ENCODE measurements around the gene ZFYVE9.
"Not testable (repeated sequence)": the region's sequence is repeated elsewhere in the genome, so short reads cannot be mapped to it uniquely, and the experiment has no call there.

Gene ZFYVE9

DNA sequence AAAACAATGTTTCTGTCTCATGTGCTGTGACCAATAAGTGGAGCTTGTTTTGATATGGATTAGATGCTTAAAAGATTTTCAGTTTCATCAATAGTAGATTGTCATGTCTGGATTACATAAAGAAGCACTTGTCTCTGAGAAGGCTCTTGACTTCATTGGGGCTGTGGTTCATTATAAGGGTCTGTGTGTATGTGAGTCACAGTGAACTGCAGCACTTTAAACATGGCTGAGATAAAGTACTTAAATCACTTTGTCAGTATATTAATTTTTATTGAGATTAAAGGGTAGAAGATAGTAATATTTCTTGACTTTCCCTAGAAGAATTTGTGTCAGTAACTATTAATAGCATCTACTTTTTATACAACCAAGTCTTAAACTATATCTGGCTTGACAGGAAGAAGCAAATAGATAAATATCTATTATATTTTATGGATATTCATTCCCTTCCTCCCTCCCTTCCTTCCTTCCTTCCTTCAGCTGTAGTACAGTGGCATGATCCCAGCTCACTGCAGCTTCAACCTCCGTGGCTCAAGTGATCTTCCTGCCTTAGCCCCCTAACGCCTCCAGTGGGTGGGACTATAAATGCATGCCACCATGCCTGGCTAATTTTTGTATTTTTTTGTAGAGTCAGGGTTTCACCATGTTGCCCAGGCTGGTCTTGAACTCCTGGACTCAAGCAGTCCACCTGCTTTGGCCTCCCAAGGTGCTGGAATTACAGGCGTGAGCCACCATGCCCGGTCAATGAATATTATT, 48.8 kb downstream of the ZFYVE9 start:
- DNase-seq: no peak

DNA sequence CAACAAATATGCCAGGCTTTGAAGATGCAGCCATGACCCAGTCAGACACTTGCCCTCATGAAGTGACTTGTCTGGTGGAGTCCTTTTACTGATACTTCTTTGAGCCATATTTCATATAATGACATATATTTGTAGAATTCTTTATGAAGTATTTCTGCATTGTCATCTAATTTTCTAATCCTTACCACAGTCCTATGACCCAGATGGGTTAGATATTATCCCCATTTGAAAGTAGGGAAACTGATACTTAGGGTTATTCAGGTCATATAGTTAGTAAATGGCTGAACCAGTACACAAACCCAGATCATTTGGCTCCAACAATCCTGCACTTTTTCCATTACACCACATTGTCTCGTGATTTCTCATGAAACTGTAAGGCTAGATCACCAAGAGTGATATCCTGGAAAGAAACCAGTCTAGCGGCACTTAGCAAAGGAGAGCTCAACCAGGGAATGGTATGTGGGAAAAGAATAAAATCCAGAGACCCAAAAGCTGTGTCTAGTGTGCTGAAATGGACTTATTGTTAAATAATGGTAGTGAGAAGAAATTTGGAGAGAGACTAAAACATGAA, 49.6 kb downstream of the ZFYVE9 start:
- no peak for DNase-seq

DNA sequence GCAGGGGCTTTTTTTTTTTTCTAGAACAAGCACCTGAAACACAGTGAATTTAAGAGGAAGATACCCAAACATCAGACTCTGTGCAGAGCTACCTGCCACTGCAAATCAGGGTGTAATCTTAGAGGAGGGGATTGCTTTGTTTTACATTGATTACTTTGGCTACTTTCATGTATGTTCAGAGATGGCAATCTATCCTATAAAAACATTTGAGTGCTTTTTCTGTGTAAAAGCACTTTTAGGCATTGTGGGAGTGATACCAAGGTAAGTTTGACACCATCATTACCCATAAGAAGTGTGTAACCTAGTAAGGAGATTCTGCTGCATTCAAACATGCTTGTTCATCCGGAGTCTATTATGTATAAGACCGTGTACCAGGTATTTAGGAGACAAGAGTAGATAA, 50.1 kb downstream of the ZFYVE9 start:
- DNase-seq: no peak

DNA sequence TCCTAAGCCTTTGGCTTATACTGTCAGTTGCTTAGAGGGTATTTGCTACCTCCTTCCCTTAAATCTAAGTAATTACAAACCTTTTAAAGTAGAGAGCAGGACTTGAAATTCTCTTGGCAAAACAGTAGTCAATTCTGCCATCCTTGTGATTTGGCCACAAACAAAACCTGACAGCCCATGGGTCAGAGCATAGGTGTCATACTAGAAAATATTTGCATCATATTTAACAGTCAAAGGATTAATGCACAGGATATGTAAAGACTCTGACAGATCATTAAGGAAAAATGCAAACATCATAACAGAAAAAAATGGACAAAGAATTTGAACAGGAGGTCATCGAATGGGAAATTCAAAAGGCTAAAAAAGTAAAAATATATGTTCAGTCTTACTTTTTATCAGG, 50.5 kb downstream of the ZFYVE9 start:
- no peak for DNase-seq

DNA sequence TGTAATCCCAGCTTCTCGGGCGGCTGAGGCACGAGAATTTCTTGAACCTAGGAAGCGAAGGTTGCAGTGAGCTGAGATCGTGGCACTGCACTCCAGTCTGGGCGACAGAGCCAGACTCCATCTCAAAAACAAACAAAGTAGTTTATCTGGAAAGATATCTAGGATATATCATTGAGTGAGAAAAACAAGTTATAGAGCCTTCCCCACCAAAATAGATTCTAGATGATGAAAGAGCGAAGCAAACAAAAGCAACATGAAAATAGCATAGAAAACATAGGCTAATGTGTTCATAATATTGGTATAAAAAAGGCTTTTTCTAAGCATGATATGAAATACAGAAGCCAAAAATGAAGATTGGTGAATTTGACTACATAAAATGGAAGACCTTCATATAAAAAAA, 52.1 kb downstream of the ZFYVE9 start:
- no peak for DNase-seq

DNA sequence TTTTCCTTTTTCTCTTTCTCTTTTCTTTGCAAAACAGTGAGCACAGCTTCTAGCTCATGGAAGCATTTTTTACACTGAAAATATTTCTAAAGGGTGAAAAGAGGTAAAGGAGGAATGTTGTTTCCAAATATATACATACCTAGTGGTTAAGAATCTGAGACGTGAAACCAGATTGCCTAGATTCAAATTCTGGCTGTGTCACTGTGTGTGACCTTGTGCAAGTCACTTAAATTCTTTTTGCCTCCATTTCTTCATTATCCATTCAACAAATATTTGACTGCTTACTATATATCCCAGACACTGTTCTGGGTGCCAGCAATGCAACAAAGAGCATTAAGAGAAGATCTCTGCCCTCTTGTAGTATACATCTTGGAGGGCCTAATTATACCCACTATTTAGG, 53.3 kb downstream of the ZFYVE9 start:
- DNase-seq: no peak

DNA sequence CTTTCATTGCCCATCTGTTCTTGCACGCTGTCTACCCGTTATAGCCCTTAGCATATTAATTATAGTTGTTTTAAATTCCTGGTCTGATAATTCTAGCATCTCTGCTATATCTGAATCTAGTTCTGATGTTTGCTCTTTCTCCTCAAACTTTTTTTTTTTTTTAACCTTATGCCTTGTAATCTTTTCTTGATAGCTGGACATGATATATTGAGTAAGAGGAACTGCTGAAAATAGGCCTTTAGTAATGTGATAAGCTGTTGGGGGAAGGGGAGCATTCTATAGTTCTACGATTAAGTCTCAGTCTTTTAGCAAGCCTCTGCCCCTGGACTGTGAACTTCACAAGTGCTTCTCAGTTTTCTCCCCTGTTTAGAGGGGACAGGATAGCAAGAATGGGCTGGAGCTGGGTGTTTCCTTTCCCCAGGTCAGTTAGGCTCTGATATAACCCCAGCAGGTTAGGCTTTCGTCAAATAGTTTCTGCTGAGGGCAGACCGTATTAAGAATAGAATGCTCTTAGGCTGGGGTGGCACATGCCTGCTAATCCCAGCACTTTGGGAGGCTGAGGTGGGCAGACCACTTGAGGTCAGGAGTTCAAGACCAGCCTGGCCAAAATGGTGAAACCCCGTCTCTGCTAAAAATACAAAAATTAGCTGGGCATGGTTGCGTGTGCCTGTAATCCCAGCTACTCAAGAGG, 62.2 kb downstream of the ZFYVE9 start:
- no peak for DNase-seq

DNA sequence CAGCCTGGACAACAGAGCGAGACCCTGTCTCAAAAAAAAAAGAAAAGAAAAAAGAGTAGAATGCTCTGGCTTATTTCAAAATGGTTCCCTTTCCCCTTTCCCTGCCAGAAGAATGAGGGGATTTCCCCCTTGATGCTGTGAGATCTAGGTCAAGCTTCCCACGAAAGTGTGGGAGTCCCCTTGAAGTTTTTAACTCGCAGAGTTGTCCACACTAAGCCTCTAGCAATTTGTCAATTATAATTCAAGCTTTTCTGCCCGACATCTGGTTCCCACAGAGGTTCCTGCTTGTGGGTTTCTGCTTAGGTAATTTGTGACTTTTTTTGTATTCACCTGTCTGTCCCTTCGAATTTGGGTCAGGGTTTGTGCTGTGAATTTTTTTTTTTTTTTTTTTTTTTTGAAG, 62.8 kb downstream of the ZFYVE9 start:
- DNase-seq: no peak

DNA sequence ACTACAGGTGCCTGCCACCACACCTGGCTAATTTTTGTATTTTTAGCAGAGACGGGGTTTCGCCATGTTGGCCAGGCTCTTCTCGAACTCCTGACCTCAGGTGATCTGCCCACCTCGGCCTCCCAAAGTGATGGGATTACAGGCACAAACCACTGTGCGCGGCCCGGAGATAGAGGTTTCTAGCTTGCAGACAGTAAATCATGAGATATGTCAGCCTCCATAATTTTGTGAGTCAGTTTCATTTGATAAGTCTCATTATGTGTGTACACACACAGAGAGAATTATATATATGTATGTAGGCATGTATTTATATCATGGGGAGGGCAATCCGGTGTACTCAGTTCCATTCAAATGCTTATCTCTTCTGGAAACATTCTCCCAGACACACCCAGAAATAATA, 64.8 kb downstream of the ZFYVE9 start:
- DNase-seq: not testable (repeated sequence)

DNA sequence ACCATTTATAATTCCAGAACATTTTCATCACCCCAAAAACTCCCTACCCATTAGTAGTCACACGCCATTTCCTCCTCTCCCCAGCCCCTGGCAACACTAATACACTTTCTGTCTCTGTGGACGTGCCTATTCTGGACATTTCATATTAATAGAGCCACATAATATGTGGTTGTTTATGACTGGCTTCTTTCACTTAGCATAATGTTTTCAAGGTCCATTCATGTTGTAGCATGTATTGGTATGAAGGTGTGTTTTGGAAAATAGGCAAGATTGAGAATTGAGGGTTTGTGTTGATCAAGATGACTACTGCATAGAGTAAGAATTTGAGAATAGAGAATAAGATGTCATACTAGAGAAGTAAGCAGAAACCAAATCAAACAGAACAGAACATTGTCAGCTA, 67.5 kb downstream of the ZFYVE9 start:
- DNase-seq: no peak

DNA sequence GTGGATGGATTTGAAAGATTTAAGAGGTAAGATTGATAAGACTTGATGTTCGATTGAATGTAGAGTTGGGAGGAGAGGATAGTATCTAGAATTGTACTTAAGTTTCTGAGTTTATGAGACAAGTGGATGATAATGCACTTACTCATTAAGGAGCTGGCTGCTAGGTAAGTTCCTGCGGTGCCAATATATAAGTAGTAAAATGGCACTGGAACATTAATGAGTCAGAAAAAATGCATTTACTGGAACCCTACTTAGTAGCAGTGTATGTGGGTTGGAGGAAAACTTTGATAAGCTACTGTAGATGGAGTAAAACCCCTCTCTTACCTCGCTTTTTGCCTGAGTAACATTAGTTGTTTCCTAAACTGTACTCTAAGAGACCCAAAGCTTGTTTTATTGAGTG, 68.2 kb downstream of the ZFYVE9 start:
- DNase-seq: no peak

DNA sequence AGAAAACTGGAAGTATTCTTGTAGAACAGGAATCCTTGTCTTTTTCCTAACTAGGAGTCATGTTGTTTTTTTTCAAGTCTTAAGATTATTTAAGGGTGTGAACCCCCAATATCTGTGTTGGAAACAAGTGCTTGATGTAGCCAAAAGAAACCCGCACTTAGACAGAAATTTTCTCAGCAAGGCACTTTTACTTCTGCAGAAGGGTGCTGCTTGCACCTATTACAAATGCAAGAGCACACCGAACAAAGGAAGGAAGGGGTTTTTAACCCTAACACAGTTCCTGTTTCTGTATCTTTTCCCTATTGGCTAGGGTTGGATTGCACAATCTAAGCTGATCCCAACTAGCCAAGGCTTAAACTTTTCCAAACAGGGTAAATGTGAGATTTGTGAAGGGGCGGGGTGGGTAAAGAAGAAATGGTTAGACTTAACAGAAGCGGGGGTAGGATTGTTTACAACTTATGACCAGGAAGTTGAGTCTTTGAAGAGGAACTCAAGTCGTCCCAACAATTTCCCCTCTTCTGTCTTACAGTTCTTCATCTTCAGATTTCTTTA, 75.1 kb downstream of the ZFYVE9 start:
- DNase-seq: no peak

DNA sequence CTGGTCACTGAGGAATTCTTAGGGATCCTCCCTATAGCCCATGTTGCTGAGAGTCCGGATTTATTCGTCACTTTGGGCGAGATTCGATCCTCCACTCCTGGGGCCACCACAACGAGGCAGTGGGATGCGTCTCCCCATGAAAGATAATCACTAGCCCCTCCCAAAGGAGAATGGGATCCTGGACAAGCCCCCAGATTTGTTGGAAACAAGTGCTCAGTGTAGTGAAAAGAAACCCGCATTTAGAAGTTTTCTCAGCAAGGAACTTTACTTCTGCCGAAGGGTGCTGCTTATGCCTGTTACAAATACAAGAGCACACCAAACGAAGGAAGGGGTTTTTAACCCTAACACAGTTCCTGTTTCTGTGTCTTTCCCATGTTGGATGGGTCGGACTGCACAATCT, 83.3 kb downstream of the ZFYVE9 start:
- DNase-seq: no peak

DNA sequence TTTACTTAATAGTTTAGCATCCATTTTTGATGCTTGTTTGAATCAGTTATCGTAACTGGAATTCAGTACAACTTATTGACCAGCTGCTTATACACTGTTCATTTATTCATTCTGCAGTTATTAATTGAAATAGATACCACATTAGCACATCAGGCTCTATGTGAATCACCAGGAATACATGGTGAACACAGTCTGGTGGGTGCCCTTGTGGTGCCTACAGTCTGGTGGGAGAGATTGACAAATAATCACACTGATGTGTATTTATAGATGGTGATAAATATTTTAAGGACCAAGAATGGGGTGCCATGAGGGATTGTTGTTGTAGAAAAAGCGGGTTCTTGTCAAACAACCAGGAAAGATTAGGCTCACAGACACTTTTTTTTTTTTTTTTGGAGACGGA, 87.6 kb downstream of the ZFYVE9 start:
- no peak for DNase-seq

DNA sequence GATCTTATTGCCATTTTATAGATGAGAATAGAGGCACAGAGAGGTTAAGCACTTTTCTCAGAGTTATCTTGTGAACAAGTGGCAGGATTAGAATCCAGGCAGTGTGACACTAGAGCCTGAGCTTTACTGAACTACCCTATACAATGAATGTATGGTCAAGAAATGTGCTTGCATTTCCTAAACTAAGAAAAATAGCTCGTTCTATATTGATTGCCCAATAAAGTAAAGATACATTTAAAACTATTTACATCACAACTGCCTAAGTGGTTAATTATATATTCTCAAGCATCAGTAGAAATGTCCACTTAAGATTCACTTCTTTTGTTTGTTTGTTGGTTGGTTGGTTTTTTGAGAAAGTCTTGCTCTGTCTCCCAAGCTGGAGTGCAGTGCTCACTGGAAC, 91.6 kb downstream of the ZFYVE9 start:
- DNase-seq: no peak

DNA sequence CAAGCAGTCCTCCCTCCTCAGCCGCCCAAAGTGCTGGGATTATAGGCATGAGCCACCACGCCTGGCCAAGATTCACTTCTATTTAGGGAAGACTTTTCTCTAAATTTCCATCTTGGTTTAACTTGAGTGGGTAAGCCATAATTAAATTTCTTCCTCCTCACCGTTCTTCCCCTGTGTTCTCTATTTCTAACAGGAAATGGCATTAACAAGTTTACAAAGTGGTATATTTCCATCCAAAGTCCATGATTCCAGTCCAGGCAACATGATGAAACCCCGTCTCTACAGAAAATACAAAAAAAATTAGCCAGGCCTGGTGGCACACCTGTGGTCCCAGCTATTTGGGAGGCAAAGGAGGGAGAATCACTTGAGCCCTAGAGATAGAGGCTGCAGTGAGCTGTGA, 92.1 kb downstream of the ZFYVE9 start:
- DNase-seq: no peak

DNA sequence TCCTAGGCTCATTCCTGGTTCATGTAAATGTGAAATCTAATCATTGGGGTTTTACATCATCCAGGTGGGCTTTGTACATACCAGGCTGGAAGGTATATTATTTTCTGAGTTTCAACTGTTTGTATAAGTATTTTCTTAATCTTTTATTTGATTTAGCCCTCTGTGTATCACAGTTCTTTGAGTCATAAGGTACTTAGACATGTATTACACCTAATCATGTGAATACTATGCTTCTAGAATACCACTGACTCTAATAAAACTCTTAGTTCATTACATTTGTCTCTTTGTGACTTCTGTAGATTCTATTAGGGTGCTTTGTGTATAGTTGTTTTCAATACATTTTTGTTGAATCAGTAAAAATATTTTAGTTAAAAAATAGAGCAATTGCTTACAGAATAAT, 92.8 kb downstream of the ZFYVE9 start:
- DNase-seq: no peak

DNA sequence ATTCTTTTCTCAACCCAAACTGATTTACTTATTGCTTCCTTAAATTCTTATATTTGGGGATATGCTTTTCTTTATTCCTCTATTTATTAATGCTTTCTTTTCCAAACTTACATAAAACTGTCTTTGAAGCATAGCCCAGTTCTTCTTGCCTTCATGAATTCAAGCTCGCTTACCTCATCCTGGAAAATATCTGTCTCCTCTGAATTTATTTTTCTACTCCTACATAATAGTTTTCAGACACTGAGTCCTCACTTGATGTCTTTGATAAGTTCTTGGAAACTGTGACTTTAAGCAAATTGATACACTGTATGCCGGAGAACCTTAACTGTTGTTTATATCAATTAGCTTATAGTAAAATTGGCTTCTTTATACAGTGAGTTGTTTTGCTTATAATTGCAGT, 93.8 kb downstream of the ZFYVE9 start:
- DNase-seq: no peak

DNA sequence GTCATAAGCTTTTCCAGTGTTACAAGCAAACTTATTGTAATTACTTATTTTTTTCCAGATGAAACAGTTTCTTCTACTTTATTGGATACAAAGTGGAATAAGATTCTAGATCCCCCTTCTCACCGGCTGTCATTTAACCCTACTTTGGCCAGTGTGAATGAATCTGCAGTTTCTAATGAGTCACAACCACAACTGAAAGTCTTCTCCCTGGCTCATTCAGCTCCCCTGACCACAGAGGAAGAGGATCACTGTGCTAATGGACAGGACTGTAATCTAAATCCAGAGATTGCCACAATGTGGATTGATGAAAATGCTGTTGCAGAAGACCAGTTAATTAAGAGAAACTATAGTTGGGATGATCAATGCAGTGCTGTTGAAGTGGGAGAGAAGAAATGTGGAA, 95.5 kb downstream of the ZFYVE9 start:
- no peak for DNase-seq

DNA sequence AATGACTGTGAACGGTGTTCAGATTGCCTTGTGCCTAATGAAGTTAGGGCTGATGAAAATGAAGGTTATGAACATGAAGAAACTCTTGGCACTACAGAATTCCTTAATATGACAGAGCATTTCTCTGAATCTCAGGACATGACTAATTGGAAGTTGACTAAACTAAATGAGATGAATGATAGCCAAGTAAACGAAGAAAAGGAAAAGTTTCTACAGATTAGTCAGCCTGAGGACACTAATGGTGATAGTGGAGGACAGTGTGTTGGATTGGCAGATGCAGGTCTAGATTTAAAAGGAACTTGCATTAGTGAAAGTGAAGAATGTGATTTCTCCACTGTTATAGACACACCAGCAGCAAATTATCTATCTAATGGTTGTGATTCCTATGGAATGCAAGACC, 96.6 kb downstream of the ZFYVE9 start:
- DNase-seq: no peak

DNA sequence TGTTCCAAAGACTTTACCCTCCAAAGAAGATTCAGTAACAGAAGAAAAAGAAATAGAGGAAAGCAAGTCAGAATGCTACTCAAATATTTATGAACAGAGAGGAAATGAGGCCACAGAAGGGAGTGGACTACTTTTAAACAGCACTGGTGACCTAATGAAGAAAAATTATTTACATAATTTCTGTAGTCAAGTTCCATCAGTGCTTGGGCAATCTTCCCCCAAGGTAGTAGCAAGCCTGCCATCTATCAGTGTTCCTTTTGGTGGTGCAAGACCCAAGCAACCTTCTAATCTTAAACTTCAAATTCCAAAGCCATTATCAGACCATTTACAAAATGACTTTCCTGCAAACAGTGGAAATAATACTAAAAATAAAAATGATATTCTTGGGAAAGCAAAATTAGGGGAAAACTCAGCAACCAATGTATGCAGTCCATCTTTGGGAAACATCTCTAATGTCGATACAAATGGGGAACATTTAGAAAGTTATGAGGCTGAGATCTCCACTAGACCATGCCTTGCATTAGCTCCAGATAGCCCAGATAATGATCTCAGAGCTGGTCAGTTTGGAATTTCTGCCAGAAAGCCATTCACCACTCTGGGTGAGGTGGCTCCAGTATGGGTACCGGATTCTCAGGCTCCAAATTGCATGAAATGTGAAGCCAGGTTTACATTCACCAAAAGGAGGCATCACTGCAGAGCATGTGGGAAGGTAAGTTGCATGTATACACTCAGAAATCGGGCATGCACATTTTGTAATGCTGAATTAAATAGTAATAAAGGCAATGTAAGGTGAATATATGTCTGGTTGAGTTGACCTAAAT, 97.2 kb downstream of the ZFYVE9 start:
- no peak for DNase-seq

DNA sequence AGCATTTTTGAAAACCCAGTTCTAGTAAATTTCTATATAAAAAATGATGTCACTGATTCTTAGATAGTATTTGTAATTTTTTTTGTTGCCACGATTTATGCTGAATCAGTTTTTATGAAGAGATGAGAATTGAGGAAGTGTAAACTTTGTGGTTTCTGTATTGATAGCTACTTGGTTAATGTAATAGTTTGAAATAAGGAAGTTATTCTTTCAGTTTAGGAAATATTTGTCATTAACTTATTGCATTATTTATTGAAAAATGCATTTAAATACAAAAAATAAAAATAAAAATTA, 97.8 kb downstream of the ZFYVE9 start:
- DNase-seq: no peak

Data from anterior cingulate cortex (tissue), 58 donors.